Endothelial cell of hepatic sinusoid (primary cell): Measurements from ENCODE around the gene PPP2R5A.

Experiments
- in situ Hi-C: cut with HindIII; loops from 2 replicates; pipeline ENCODE4 v1.10.0; 2017; ENCODE audit warnings: low sequenced_read_pairs

PPP2R5A gene

GRCh38 chr1:212284744-212285684 is at the start of gene PPP2R5A:
TSS of gene PPP2R5A (plus strand) at chr1:212285410. CDS start at chr1:212286111, 701 bp downstream.
- in situ Hi-C loops: no loop called here

- in situ Hi-C loops: no loop called here
These were observed 49.4 kb upstream of the PPP2R5A start for GRCh38 chr1:212235857-212236256.

DNA sequence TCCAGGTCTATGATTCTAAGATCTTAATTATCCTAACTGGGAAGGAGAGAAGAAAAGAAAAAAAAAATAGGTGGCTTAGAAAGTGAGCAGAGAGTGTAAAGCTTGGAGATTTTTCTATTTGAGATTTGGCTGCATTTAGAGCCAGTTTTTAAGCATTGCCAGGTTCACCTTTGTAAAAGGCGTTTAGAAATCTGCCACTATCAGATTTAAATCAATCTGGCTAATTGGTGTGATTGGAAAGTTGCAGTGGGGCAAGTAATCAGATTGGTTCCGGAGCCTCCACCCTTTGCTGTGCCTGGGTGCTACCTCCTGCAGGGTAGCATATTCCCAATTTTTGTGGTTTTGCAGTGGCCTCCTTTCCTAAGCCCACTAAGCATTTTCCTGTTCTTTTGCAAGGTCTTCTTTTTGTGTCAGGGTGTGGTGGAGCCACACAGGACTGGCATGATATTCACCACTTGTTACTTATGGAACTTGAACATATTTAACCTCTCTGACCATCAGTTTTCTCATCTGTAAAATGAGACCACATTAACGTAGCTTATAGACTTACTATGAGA is 48.5 kb upstream of the PPP2R5A start:
- in situ Hi-C loops: no loop called here

DNA sequence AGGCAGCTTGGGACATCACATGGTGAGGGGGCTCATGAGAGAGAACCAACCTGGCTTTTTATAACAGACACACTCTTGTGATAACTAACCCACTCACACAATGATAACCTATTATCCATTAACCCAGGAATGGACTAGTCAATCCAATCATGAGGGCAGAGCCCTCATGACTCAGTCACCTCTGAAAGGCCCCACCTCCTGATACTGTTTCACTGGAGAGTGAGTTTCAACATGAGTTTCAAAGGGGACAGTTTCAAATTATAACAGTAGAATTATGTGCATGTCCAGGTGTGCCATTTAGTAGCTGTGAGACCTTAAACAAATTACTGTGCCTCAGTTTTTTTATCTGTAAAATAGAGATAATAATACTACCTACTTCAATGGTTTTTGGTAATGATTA is 47.6 kb upstream of the PPP2R5A start:
- in situ Hi-C loops: no loop called here

DNA sequence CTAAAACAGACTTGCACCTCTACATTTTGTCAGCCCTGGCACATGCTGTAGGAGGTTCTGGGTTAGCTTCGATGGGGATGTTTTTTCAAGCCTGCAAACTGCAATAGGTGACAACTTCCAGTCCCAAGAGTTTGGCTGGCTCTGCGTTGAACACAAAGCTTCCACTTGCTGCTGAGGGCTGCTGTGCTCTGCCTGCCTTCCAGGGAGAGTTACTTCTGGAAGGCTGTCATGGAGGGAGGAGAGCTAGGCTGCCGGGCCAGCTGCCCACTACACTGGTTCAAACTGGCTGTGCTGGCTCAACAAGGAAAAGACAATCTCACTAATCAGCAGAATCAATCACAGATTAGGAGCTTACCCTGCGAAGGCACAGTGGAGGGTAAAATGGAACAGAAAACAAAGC is 46.7 kb upstream of the PPP2R5A start:
- in situ Hi-C loops: no loop called here

DNA sequence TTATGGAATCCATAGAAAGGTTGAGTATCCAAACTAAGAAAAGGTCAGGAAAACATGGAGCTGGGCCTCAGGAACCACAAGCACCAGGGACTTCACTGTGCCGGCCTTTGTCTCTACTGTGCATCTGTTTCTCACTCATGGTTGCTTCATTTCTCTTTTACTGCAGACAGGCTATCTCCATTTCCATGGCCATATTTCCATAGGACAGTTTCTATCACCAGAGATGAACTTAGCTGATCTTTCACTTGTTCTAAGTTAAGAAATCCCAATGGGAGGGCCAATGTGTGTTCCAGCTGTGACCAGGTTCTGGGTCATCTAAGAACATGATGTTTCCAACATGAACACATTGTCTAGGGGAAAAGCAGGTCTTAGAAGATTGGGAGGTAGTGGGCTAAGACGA is 43.7 kb upstream of the PPP2R5A start:
- in situ Hi-C loops: no loop called here

- in situ Hi-C loops: no loop called here
These were observed 43.3 kb upstream of the PPP2R5A start for GRCh38 chr1:212241957-212242287.

DNA sequence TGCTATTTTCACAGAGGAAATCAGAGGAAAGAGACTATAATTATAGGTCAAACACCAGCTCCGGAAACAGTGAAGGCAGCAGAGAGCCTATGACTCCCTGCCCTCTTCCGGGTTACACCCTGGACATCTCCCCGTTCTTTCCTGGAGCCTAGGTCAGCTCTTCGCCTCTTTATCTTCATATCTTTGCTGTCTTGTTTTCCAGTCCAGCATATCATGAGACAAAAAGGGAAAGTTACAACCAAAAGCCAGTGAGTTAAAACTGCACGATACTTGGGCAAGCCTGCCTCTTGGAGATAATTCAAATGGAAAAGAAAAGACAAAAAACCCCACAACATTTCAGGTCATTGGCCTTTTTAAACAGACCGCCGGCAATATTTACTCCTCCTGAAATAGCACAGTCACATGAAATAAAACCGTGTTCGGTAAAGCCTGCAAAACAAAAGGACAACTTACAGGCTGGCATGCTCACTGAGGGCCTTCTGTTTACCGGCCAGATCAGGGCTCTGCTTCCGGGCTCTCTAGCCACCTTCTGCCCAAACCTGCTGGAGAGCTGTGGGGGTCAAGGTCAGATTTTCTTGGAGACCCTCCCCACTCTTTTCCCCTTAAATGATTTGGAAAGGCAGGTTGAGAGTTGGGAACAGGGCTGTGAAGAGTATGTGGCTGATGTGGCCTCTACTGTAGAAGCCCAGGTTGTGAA is 42.8 kb upstream of the PPP2R5A start:
- in situ Hi-C loops: no loop called here

DNA sequence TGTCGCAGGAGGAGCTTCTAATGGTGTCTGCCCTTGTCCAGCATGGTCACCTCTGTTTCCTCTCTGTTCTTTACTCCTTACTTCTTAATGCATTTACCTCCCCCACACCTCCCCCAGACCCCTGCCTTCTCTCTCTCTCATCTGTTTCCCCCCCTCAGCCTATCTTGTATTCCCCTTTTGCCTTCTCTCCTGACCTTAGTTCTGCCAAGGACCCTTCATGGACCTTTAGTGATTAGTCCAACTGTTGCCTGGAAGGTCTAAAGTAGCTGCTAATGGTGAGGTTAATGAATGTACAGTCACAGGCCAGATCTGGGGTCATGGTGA is 42.3 kb upstream of the PPP2R5A start:
- in situ Hi-C loops: no loop called here

- in situ Hi-C loops: no loop called here
These were observed 40.8 kb upstream of the PPP2R5A start for GRCh38 chr1:212244441-212244840.

- in situ Hi-C loops: no loop called here
These were observed 38.0 kb upstream of the PPP2R5A start for GRCh38 chr1:212247179-212247721.

DNA sequence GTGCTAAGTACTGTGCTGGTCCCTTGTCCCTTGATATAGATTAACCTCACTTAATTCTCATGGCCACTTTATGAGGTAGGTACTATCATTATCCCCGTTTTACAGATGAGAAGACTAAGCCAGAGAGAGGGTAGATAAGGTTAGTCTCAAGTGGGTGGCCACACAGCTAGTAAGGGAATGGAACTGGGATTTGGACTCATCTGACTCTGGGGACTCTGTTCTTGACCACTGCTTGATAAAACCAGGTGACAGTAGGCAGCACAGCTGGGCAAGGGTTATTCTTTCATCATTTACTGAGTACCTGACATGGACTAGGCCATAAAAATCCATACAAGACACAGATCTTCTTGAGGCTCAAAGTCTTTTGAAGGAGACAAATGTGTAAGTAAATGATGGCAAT is 37.2 kb upstream of the PPP2R5A start:
- in situ Hi-C loops: no loop called here

DNA sequence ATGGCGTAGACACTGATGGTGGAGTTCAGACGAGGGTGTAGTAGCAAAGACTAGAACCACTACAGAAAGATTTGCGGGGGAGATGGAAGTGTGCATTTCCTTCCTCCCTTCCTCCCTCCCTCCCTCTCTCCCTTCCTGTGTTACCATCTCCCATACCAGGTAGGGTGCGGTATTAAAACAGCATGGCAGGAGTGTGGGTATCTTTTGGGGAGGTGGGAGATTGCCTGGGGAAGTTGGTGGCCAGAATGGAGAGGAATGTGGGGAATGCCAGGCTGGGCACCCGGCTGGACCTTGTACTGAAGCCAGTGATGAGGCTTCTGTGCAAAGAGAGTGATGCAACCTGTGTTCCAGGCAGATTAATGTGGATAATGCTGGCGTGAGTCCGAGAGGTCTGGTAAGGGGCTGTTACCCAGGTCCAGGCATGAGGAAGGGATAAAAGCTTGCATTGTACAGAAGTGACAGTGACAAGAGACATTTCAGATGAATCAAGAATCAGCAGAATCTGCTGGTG is 30.3 kb upstream of the PPP2R5A start:
- in situ Hi-C loops: no loop called here

DNA sequence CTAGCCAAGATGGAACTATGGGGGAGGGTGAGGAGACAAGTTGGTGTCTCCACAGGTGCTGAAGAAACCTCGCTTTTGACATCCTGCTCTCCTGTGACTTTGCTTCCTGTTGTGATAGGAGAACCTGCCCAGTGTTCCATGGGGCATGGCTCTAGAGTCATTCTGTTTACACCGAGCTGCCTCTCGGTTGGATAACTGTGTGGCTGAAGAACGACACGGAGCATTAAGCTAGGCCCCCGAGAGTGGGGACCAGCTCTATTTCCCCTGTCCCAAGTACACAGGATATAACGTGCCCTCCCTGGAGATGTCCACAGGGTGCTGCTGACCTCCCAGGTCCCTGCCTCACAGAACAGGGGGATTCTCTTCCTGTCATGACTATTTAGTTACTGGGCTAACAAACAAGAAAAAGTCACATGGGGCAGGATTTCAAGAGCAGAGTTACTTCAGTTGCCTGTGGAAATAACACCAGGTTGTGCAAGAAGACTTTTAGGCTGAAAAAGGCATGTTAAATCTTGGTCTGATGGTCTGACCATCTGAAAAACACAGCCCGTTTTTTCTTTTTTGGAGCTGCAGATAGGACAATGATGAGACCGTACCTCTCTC is 29.4 kb upstream of the PPP2R5A start:
- in situ Hi-C loops: no loop called here

DNA sequence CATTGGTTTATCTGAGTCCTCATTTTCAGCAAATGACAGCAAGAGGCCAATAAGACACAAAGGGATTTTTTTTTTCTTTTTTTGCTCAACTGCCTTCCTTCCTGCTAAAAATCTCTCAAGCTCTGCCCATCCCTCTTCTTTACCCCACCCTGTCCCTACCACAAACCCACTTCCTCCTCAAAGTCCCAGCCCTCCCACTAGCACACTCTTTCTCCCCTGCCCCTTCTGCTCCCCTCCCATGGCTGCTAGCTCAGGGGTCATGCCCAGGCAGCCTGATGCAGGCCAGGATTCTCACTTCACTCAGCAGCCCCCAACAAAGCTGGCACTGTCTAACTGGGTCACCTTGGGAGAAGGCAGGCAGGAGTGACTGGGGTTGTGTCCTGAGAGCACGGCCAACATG is 28.8 kb upstream of the PPP2R5A start:
- in situ Hi-C loops: no loop called here

- in situ Hi-C loops: no loop called here
These were observed 28.1 kb upstream of the PPP2R5A start for GRCh38 chr1:212257157-212257556.

DNA sequence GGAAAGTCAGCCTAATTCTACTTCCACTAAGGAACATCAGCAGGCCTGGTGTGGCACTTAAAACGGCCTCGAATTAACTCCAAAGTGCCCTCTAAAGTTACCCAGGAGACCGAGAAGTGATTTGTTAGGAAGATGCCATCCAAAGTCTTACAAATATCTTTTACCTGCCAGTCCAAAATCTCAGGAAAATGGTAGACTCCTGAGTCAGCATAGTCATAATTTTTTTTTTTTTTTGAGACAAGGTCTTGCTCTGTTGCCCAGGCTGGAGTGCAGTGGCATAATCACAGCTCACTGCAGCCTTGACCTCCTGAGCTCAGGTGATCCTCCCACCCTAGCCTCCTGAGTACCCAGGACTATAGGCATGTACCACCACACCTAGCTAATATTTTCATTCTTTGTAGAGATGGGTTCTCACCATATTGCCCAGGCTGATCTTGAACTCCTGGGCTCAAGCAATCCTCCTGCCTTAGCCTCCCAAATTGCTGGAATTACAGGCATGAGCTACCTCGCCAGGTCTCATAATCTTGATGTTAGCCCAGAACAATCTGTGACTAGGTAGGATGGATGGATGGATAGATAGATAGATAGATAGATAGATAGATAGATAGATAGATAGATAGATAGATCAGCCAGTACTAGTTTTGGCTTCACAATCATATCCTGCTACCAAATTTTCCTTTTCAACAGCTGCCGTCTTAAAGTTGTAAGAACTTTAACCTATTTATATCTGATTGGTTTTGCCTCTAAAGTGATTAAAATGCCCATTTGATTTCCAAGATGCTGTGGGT is 25.3 kb upstream of the PPP2R5A start:
- in situ Hi-C loops: no loop called here

DNA sequence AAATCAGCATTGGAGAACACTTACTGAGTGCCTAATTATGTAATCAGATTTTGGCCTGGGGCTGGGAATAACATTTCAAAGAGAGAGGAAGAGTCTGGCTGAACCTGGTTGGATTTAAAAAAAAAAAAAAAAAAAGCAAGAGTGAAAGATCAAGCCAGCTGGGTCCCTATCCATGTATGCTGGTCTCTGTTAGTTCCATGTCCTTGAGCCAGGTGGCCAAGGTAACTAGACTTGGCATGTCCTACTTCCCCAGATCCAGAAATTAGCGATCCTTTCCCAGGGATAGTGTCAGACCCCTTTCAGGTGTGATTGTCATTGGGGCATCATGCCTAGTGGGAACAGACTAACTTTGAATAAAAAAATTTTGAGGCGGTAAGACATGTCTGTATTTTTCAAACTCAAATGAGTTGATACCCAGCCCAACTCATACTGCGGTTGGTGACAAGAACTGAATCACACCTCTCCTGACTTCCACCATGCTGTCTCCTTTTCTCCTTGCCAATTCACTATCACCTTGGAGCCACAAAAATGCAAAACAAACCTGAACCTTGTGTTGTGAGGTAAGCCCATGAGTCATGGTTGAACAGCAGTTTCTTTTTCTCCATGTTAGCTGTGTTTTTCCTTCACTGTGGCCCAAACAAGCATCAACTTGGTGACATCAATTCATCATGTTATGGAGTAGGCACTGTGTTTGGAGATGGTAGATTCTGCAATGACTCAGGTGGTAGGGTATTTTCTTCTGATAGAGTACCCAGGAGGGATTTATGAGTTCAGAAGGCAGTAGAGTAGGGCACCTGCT is 24.5 kb upstream of the PPP2R5A start:
- in situ Hi-C loops: no loop called here

DNA sequence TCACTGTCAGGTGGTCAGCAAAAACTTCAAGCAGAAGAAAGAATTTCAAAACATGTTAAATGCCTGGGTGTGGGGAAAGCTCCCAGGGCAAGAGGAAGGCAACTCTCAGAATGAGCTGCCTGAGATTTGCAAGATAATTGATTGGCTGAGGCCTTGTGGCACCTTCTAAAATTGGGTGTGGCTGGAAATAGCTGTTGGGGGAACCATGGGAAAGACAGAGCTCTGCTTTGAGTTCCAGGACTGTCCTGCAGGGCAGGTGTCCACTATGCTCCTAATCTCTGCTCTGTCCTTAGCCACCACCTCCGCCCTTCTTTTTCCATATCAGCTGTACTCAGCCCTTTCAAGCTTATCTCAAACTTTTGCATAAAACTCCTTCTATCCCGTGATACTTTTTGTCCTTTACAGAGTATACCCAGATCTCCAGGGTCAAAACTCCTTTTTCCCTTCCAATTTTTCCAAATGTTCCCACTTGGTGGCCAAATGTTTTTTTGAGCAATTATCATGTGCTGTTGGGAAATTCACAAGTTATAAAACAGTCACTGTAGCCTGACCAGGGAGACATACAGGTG is 23.8 kb upstream of the PPP2R5A start:
- in situ Hi-C loops: no loop called here
